ENCODE measurements around the gene CDC27. TPM values are rescaled to one million over a fixed set of nuclear protein-coding genes. Genes with fewer than 3 reads are reported as not detected.
A peak's percentile ranks its signal among the peaks of the same experiment; 100 is the strongest.
"Not testable (repeated sequence)": the region's sequence is repeated elsewhere in the genome, so short reads cannot be mapped to it uniquely, and the experiment has no call there.

Gene CDC27
- total and polyA plus RNA-seq, 2 experiments from 2014 or later: 35.6 to 63.5 TPM

DNA sequence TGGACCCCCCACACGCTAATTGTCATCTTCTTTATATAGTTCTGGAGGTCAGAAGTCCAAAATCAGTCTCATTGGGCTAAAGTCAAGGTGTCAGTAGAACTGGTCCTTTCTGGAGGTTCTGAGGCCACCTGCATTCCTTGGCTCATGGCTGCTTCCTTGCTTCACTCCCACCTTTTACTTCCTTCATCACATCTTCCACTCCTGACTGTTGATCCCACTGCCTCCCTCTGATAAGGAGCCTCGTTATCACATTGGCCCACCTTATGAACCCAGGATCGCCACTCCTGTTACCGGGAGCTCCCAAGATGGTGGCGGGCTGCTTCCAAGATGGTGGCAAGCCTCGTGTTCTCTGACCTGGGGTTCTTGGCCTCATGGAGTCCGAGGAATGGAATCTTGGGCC is 83.0 kb downstream of the CDC27 start:
- Histone ChIP-seq H3K9me2 (replicated peaks; ENCODE audit: insufficient read depth) (no peaks in the 10 kb centered on the region), H3K36me3 (replicated peaks; ENCODE audit: insufficient read depth, low read depth) (no peaks in the 10 kb centered on the region), H3K27ac (no peak overlapping the region), H3K4me3 (no peak overlapping the region), H4K20me1 (ENCODE audit: insufficient read depth, poor library complexity, severe bottlenecking) (no peaks in the 10 kb centered on the region), H3K4me1 (ENCODE audit: insufficient read depth) (no peaks in the 10 kb centered on the region), H3K27me3 (no peaks in the 10 kb centered on the region), H3K4me2 (no peak overlapping the region), H3K9me3 (ENCODE audit: low read depth) (no peaks in the 10 kb centered on the region), H2AFZ (no peak overlapping the region), H3K79me2 (no peaks in the 10 kb centered on the region)
- no peak for DNase-seq (ENCODE audit: low spot score)
- TF ChIP-seq EZH2 (IDR thresholded peaks at IDR 0.05; ENCODE audit: borderline replicate concordance): no peak
- TF ChIP-seq EZH2phosphoT487 (IDR thresholded peaks at IDR 0.05; ENCODE audit: low read depth, severe bottlenecking, unreplicated experiment): no peak
- TF ChIP-seq, protein P1, sequence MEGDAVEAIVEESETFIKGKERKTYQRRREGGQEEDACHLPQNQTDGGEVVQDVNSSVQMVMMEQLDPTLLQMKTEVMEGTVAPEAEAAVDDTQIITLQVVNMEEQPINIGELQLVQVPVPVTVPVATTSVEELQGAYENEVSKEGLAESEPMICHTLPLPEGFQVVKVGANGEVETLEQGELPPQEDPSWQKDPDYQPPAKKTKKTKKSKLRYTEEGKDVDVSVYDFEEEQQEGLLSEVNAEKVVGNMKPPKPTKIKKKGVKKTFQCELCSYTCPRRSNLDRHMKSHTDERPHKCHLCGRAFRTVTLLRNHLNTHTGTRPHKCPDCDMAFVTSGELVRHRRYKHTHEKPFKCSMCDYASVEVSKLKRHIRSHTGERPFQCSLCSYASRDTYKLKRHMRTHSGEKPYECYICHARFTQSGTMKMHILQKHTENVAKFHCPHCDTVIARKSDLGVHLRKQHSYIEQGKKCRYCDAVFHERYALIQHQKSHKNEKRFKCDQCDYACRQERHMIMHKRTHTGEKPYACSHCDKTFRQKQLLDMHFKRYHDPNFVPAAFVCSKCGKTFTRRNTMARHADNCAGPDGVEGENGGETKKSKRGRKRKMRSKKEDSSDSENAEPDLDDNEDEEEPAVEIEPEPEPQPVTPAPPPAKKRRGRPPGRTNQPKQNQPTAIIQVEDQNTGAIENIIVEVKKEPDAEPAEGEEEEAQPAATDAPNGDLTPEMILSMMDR (IDR thresholded peaks at IDR 0.05; ENCODE audit: poor library complexity): no peak
- 89% methylated on average over 7 of the region's 7 CpGs for WGBS (ENCODE audit: low lambda C conversion rate, missing lambda C conversion rate)

DNA sequence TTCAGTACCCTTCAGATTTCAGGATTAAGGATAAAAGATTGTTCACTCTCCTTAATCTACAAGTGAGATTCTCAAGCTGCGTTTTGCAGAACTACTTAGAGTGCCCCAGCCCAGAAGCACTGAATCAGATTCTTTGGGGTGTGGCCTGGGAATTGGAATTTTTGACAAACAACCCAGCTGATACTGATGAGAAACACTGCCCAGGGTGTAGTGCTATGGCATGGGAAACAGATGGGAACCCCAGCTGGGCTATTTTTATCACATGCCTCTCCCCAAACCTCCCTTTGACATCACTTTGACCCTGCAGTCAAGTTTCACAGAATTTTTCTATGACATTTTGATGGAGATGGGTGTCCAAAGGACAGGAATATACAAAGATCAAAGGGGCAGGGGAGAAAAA is 83.8 kb downstream of the CDC27 start:
- H2AFZ ChIP-seq; DNase-seq (ENCODE audit: low spot score); H3K9me2 ChIP-seq (replicated peaks; ENCODE audit: insufficient read depth); H3K27ac ChIP-seq; H3K27me3 ChIP-seq; H3K79me2 ChIP-seq; H4K20me1 ChIP-seq (ENCODE audit: insufficient read depth, poor library complexity, severe bottlenecking); H3K4me2 ChIP-seq; H3K9me3 ChIP-seq (ENCODE audit: low read depth); H3K4me1 ChIP-seq (ENCODE audit: insufficient read depth); H3K36me3 ChIP-seq (replicated peaks; ENCODE audit: insufficient read depth, low read depth); H3K4me3 ChIP-seq: not testable (repeated sequence)
- WGBS (ENCODE audit: low lambda C conversion rate, missing lambda C conversion rate): 52% methylated on average over 1 of the region's 1 CpG

- Histone ChIP-seq H3K36me3 (replicated peaks; ENCODE audit: insufficient read depth, low read depth) (no peaks in the 10 kb centered on the region), H3K4me2 (no peak overlapping the region), H4K20me1 (ENCODE audit: insufficient read depth, poor library complexity, severe bottlenecking) (no peaks in the 10 kb centered on the region), H3K4me1 (ENCODE audit: insufficient read depth) (peaks cover 6% of the 10 kb centered on the region), H3K9me2 (replicated peaks; ENCODE audit: insufficient read depth) (no peaks in the 10 kb centered on the region), H3K79me2 (peaks cover 12% of the 10 kb centered on the region), H3K27me3 (no peaks in the 10 kb centered on the region), H2AFZ (no peak overlapping the region), H3K27ac (no peak overlapping the region), H3K4me3 (no peak overlapping the region), H3K9me3 (ENCODE audit: low read depth) (no peaks in the 10 kb centered on the region)
- DNase-seq (ENCODE audit: low spot score): no peak
- TF ChIP-seq EZH2 (IDR thresholded peaks at IDR 0.05; ENCODE audit: borderline replicate concordance) (no peak), EZH2phosphoT487 (IDR thresholded peaks at IDR 0.05; ENCODE audit: low read depth, severe bottlenecking, unreplicated experiment) (no peak)
- TF ChIP-seq, protein P1 (IDR thresholded peaks at IDR 0.05; ENCODE audit: poor library complexity): no peak
- WGBS (ENCODE audit: low lambda C conversion rate, missing lambda C conversion rate): 92% methylated on average over 4 of the region's 4 CpGs
These were observed 86.2 kb downstream of the CDC27 start for GRCh38 chr17:47102914-47103313.

DNA sequence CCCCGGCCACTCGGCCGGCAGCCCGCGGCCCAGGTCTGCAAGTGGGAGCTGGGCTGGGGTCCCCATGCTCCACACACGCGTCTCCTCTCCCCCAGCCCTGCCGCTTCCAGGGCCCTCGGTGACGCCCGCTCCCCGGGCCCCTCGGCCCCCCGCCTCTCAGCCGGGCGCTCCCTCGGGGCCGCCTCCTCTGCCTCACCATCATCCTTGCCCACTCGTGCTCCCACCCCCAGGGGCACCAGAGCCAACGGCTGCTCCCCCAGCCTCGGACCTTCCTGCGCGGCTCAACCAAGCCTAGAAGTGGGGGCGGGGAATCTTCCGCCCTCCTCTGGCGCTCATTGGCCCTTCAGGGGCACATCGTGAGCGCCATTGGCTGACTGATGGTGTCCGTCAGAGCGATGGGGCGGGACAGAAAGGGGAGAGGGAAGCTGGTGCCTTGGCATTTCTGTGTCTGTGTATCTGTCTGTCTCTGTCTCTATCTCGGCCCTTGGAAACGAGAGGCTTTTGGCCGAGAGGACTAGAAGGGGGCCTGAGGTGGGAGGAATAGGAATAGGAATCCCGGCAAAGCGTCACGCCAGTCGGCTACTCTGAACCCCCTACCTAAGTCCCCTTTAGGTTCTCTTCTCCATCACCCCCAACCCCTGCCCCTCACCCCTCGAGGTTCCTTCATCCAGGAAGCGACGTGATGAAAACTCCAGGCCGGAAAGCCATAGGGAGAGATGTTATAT is 88.9 kb downstream of the CDC27 start:
- Histone ChIP-seq H3K27me3 (no peaks in the 10 kb centered on the region), H3K9me3 (ENCODE audit: low read depth) (no peaks in the 10 kb centered on the region), H3K4me3 (peak overlapping the region; percentile 98), H3K4me1 (ENCODE audit: insufficient read depth) (peaks cover 6% of the 10 kb centered on the region), H4K20me1 (ENCODE audit: insufficient read depth, poor library complexity, severe bottlenecking) (no peaks in the 10 kb centered on the region), H3K27ac (peak overlapping the region; percentile 52), H3K4me2 (peak overlapping the region; percentile 91), H3K9me2 (replicated peaks; ENCODE audit: insufficient read depth) (no peaks in the 10 kb centered on the region), H3K36me3 (replicated peaks; ENCODE audit: insufficient read depth, low read depth) (no peaks in the 10 kb centered on the region), H3K79me2 (peaks cover 16% of the 10 kb centered on the region), H2AFZ (peak overlapping the region; percentile 96)
- no peak for TF ChIP-seq EZH2phosphoT487 (IDR thresholded peaks at IDR 0.05; ENCODE audit: low read depth, severe bottlenecking, unreplicated experiment)
- TF ChIP-seq EZH2 (IDR thresholded peaks at IDR 0.05; ENCODE audit: borderline replicate concordance): no peak
- TF ChIP-seq, protein P1 (IDR thresholded peaks at IDR 0.05; ENCODE audit: poor library complexity): no peak
- 1% methylated on average over 28 of the region's 42 CpGs for WGBS (ENCODE audit: low lambda C conversion rate, missing lambda C conversion rate)
- DNase-seq (ENCODE audit: low spot score): peak; percentile 89
